WERI-Rb-1 (cell line): Measurements from ENCODE around the gene APOL4.
"Not testable (repeated sequence)": the region's sequence is repeated elsewhere in the genome, so short reads cannot be mapped to it uniquely, and the experiment has no call there.

Experiments
- DNase-seq: peaks from one replicate; pipeline ENCODE4 v3.0.0-alpha.2; 2020
- H3K27ac ChIP-seq: fragments of 250-450 bp; sonication (Bioruptor Pico); 2 replicates; pipeline ENCODE4 v1.5.1; 2020; ENCODE audit warnings: mild to moderate bottlenecking, moderate library complexity
- H3K27me3 ChIP-seq: fragments of 250-450 bp; sonication (Bioruptor Pico); 2 replicates; pipeline ENCODE4 v1.5.1; 2021; ENCODE audit warnings: mild to moderate bottlenecking, low read depth, moderate library complexity; ENCODE audit not compliant: insufficient read depth, severe bottlenecking
- H3K36me3 ChIP-seq: fragments of 250-450 bp; sonication (Bioruptor Pico); 2 replicates; pipeline ENCODE4 v1.5.1; 2020; ENCODE audit warnings: mild to moderate bottlenecking, moderate library complexity
- H3K4me3 ChIP-seq: 2 replicates; pipeline ENCODE4 v1.5.1; 2011; ENCODE audit warnings: low read depth, mild to moderate bottlenecking, control low read depth, low read length
- H3K9me3 ChIP-seq: fragments of 250-450 bp; sonication (Bioruptor Pico); 2 replicates; pipeline ENCODE4 v1.5.1; 2021; ENCODE audit warnings: mild to moderate bottlenecking, moderate library complexity; ENCODE audit not compliant: severe bottlenecking
- CTCF ChIP-seq: IDR thresholded peaks from 2 replicates; pipeline ENCODE4 v1.5.1; 2011; ENCODE audit warnings: low read depth, mild to moderate bottlenecking, control low read depth, inconsistent platforms, low read length

Gene APOL4

GRCh38 chr22:36201630-36202319 lies at the start of gene APOL4:
Gene APOL4, minus strand, starts transcription at chr22:36201809. Its CDS starts 75 bp downstream, at chr22:36201734.
- no peak for TF ChIP-seq CTCF
- Histone ChIP-seq H3K27ac (no peak within 1 kb of the TSS), H3K4me3 (no peak within 1 kb of the TSS), H3K27me3 (no peaks in the 10 kb centered on the region), H3K9me3 (no peaks in the 10 kb centered on the region), H3K36me3 (no peaks in the 10 kb centered on the region)
- no peak for DNase-seq

- H3K4me3 ChIP-seq, DNase-seq, H3K36me3 ChIP-seq, H3K9me3 ChIP-seq, H3K27me3 ChIP-seq, H3K27ac ChIP-seq: not testable (repeated sequence)
These were observed 48.8 kb upstream of the APOL4 start for GRCh38 chr22:36250292-36250960.

- no peak overlapping the region for H3K4me3 ChIP-seq
- no peak for TF ChIP-seq CTCF
- H3K27me3 ChIP-seq, result no peaks in the 10 kb centered on the region
- H3K9me3 ChIP-seq, result peaks cover 2% of the 10 kb centered on the region
- H3K27ac ChIP-seq, result no peak overlapping the region
- DNase-seq, result no peak
- no peaks in the 10 kb centered on the region for H3K36me3 ChIP-seq
These were observed 47.6 kb upstream of the APOL4 start for GRCh38 chr22:36249160-36249559.

- Histone ChIP-seq H3K27ac (no peak overlapping the region), H3K9me3 (peaks cover 2% of the 10 kb centered on the region), H3K4me3 (no peak overlapping the region), H3K27me3 (no peaks in the 10 kb centered on the region), H3K36me3 (no peaks in the 10 kb centered on the region)
- no peak for TF ChIP-seq CTCF
- no peak for DNase-seq
These were observed 46.3 kb upstream of the APOL4 start for GRCh38 chr22:36247955-36248354.

- no peaks in the 10 kb centered on the region for H3K27me3 ChIP-seq
These were observed 45.1 kb upstream of the APOL4 start for GRCh38 chr22:36246718-36247117.

More at GRCh38 chr22:36246718-36247117, 45.1 kb upstream of the APOL4 start:
- no peak for TF ChIP-seq CTCF
- Histone ChIP-seq H3K36me3 (no peaks in the 10 kb centered on the region), H3K9me3 (peaks cover 2% of the 10 kb centered on the region), H3K4me3 (no peak overlapping the region), H3K27ac (no peak overlapping the region)
- no peak for DNase-seq
